IgD-negative memory B cell (primary cell): ENCODE measurements around the gene ERO1A. TPM values are rescaled to one million over a fixed set of nuclear protein-coding genes. Genes with fewer than 3 reads are reported as not detected.

Experiments
- H3K27ac Mint-ChIP-seq, 3 donors: one replicate each; pipeline ENCODE4 v1.8.0; 2020 to 2022; ENCODE audit warnings: mild to moderate bottlenecking in 3 of 3, mixed read lengths in 3 of 3, moderate library complexity in 1 of 3
- H3K27me3 Mint-ChIP-seq: one replicate; pipeline ENCODE4 v1.8.0; 2021; ENCODE audit warnings: mixed read lengths
- H3K36me3 Mint-ChIP-seq: one replicate; pipeline ENCODE4 v1.8.0; 2020; ENCODE audit warnings: mild to moderate bottlenecking, mixed read lengths
- H3K4me1 Mint-ChIP-seq, 3 donors: one replicate each; pipeline ENCODE4 v1.8.0; 2020 to 2022; ENCODE audit warnings: mixed read lengths in 3 of 3, mild to moderate bottlenecking in 1 of 3
- H3K4me3 Mint-ChIP-seq, 4 donors: one replicate each; pipeline ENCODE4 v1.8.0; 2020 to 2022; ENCODE audit warnings: mild to moderate bottlenecking in 4 of 4, mixed read lengths in 4 of 4, moderate library complexity in 3 of 4
- H3K9me3 Mint-ChIP-seq, 3 donors: one replicate each; pipeline ENCODE4 v1.8.0; 2020 to 2021; ENCODE audit warnings: mixed read lengths in 3 of 3, mild to moderate bottlenecking in 1 of 3
- polyA plus RNA-seq: library from polyadenylated mRNA; unstranded; fragments of 300-500 nt; fragmentation: Illumina TruSeq; gene quantifications from one replicate; pipeline ENCODE4 v1.2.3, GENCODE V29; 2021

The ERO1A gene
- polyA plus RNA-seq, 1 donor from 2014 or later: 23.6 TPM

GRCh38 chr14:52711666-52712065, 16.3 kb upstream of the ERO1A start:
- peaks cover 4% of the 10 kb centered on the region for H3K36me3 Mint-ChIP-seq
- H3K4me3 Mint-ChIP-seq: no peak overlapping the region
- H3K27me3 Mint-ChIP-seq: no peaks in the 10 kb centered on the region
- H3K27ac Mint-ChIP-seq: no peak overlapping the region
- peaks cover 16 to 22% (median 21%) of the 10 kb centered on the region in 3 donors for H3K4me1 Mint-ChIP-seq
- no peaks in the 10 kb centered on the region for H3K9me3 Mint-ChIP-seq

- peaks cover 19 to 24% (median 24%) of the 10 kb centered on the region in 3 donors for H3K4me1 Mint-ChIP-seq
- no peaks in the 10 kb centered on the region for H3K9me3 Mint-ChIP-seq
- peak within 1 kb of the TSS; percentile 94 to 100 (median 98) for H3K4me3 Mint-ChIP-seq
- H3K27me3 Mint-ChIP-seq: no peaks in the 10 kb centered on the region
- no peaks in the 10 kb centered on the region for H3K36me3 Mint-ChIP-seq
- H3K27ac Mint-ChIP-seq: peak within 1 kb of the TSS; percentile 54 to 99 (median 96)
Measured at GRCh38 chr14:52706724-52707706, 11.7 kb upstream of the ERO1A start, which contains the start of gene PSMC6. Gene PSMC6, plus strand, starts transcription at chr14:52707200. Its CDS starts 20 bp downstream, at chr14:52707220.

GRCh38 chr14:52706286-52706685, 10.9 kb upstream of the ERO1A start:
- Mint-ChIP-seq H3K4me1 (peaks cover 19 to 24% (median 23%) of the 10 kb centered on the region in 3 donors), H3K27ac (peak overlapping the region; percentile 54 to 99 (median 96)), H3K27me3 (no peaks in the 10 kb centered on the region), H3K4me3 (peak overlapping the region; percentile 94 to 100 (median 98)), H3K9me3 (no peaks in the 10 kb centered on the region), H3K36me3 (no peaks in the 10 kb centered on the region)

GRCh38 chr14:52703664-52704063, 8.3 kb upstream of the ERO1A start:
- H3K36me3 Mint-ChIP-seq: no peaks in the 10 kb centered on the region
- no peak overlapping the region for H3K27ac Mint-ChIP-seq

GRCh38 chr14:52703225-52703624, 7.9 kb upstream of the ERO1A start:
- Mint-ChIP-seq H3K27me3 (no peaks in the 10 kb centered on the region), H3K36me3 (no peaks in the 10 kb centered on the region), H3K27ac (no peak overlapping the region), H3K9me3 (no peaks in the 10 kb centered on the region), H3K4me3 (peak overlapping the region in 1 of 4 donors; percentile 36), H3K4me1 (peaks cover 14 to 20% (median 17%) of the 10 kb centered on the region in 3 donors)

More at GRCh38 chr14:52703664-52704063, 8.3 kb upstream of the ERO1A start:
- Mint-ChIP-seq H3K9me3 (no peaks in the 10 kb centered on the region), H3K4me3 (peak overlapping the region in 1 of 4 donors; percentile 36), H3K27me3 (no peaks in the 10 kb centered on the region), H3K4me1 (peaks cover 16 to 24% (median 20%) of the 10 kb centered on the region in 3 donors)

- no peaks in the 10 kb centered on the region for H3K9me3 Mint-ChIP-seq
- H3K4me1 Mint-ChIP-seq: peaks cover 0 to 2% (median under 1%) of the 10 kb centered on the region in 3 donors
- peak overlapping the region in 1 of 3 donors; percentile 13 for H3K27ac Mint-ChIP-seq
- no peaks in the 10 kb centered on the region for H3K36me3 Mint-ChIP-seq
- H3K4me3 Mint-ChIP-seq: peak overlapping the region in 1 of 4 donors; percentile 2
- H3K27me3 Mint-ChIP-seq: no peaks in the 10 kb centered on the region
Measured at GRCh38 chr14:52701223-52701622, 5.9 kb upstream of the ERO1A start.

- Mint-ChIP-seq H3K27me3 (no peaks in the 10 kb centered on the region), H3K4me1 (peaks cover 0 to 2% (median 1%) of the 10 kb centered on the region in 3 donors), H3K4me3 (peak overlapping the region in 1 of 4 donors; percentile 45)
Measured at GRCh38 chr14:52700701-52701172, 5.4 kb upstream of the ERO1A start.

GRCh38 chr14:52694761-52695480, 437 bp downstream of the ERO1A start:
- Mint-ChIP-seq H3K9me3 (no peaks in the 10 kb centered on the region), H3K4me1 (peaks cover 19 to 36% (median 22%) of the 10 kb centered on the region in 3 donors)

More at GRCh38 chr14:52700701-52701172, 5.4 kb upstream of the ERO1A start:
- Mint-ChIP-seq H3K9me3 (no peaks in the 10 kb centered on the region), H3K27ac (peak overlapping the region in 1 of 3 donors; percentile 13), H3K36me3 (no peaks in the 10 kb centered on the region)

GRCh38 chr14:52693532-52693931, 1.8 kb downstream of the ERO1A start:
- peaks cover 23 to 45% (median 27%) of the 10 kb centered on the region in 3 donors for H3K4me1 Mint-ChIP-seq
- H3K9me3 Mint-ChIP-seq: no peaks in the 10 kb centered on the region
- H3K27ac Mint-ChIP-seq: peak overlapping the region in 1 of 3 donors; percentile 26
- H3K36me3 Mint-ChIP-seq: peaks cover 2% of the 10 kb centered on the region
- peak overlapping the region in 3 of 4 donors; percentile 36 to 75 (median 56) for H3K4me3 Mint-ChIP-seq
- H3K27me3 Mint-ChIP-seq: no peaks in the 10 kb centered on the region

More at GRCh38 chr14:52694761-52695480, 437 bp downstream of the ERO1A start:
- Mint-ChIP-seq H3K36me3 (no peaks in the 10 kb centered on the region), H3K27me3 (no peaks in the 10 kb centered on the region), H3K4me3 (peak overlapping the region; percentile 92 to 99 (median 98)), H3K27ac (peak overlapping the region; percentile 39 to 95 (median 72))

GRCh38 chr14:52693036-52693435, 2.3 kb downstream of the ERO1A start:
- Mint-ChIP-seq H3K27me3 (no peaks in the 10 kb centered on the region), H3K9me3 (no peaks in the 10 kb centered on the region), H3K4me1 (peaks cover 27 to 50% (median 28%) of the 10 kb centered on the region in 3 donors), H3K36me3 (peaks cover 2% of the 10 kb centered on the region), H3K27ac (no peak overlapping the region), H3K4me3 (peak overlapping the region in 1 of 4 donors; percentile 56)

- H3K27ac Mint-ChIP-seq: no peak overlapping the region
- peak overlapping the region in 2 of 4 donors; percentile 12 to 70 for H3K4me3 Mint-ChIP-seq
- peaks cover 27 to 56% (median 29%) of the 10 kb centered on the region in 3 donors for H3K4me1 Mint-ChIP-seq
- H3K36me3 Mint-ChIP-seq: peaks cover 2% of the 10 kb centered on the region
- H3K9me3 Mint-ChIP-seq: no peaks in the 10 kb centered on the region
- no peaks in the 10 kb centered on the region for H3K27me3 Mint-ChIP-seq
Measured at GRCh38 chr14:52692248-52692962, 3.0 kb downstream of the ERO1A start.

GRCh38 chr14:52690983-52691760, 4.2 kb downstream of the ERO1A start:
- Mint-ChIP-seq H3K9me3 (no peaks in the 10 kb centered on the region), H3K27ac (no peak overlapping the region), H3K4me3 (peak overlapping the region in 2 of 4 donors; percentile 67 to 70), H3K27me3 (no peaks in the 10 kb centered on the region), H3K4me1 (peaks cover 31 to 63% (median 33%) of the 10 kb centered on the region in 3 donors), H3K36me3 (peaks cover 2% of the 10 kb centered on the region)

GRCh38 chr14:52686176-52686575, 9.2 kb downstream of the ERO1A start:
- H3K27me3 Mint-ChIP-seq: no peaks in the 10 kb centered on the region
- peak overlapping the region in 1 of 4 donors; percentile 69 for H3K4me3 Mint-ChIP-seq
- H3K27ac Mint-ChIP-seq: no peak overlapping the region
- peaks cover 16 to 48% (median 34%) of the 10 kb centered on the region in 3 donors for H3K4me1 Mint-ChIP-seq
- H3K9me3 Mint-ChIP-seq: no peaks in the 10 kb centered on the region
- H3K36me3 Mint-ChIP-seq: peaks cover 2% of the 10 kb centered on the region
